Hepatocyte (in vitro differentiated cells): ENCODE measurements around the gene TUT7.

ENCODE experiments used
- EZH2 ChIP-seq: fragments of 200-600 bp; sonication (generic); IDR thresholded peaks from 2 replicates; pipeline ENCODE4 v1.6.1; 2016; ENCODE audit warnings: antibody characterized with exemption, mild to moderate bottlenecking, borderline replicate concordance
- EZH2phosphoT487 ChIP-seq: fragments of 200-600 bp; sonication (generic); IDR thresholded peaks from one replicate; pipeline ENCODE4 v1.6.1; 2018; ENCODE audit warnings: antibody characterized with exemption, mild to moderate bottlenecking, low read depth, moderate library complexity; ENCODE audit not compliant: unreplicated experiment, severe bottlenecking
- TF ChIP-seq, protein P1 (sequence below): fragments of 200-600 bp; sonication (generic); IDR thresholded peaks from 2 replicates; pipeline ENCODE4 v1.5.1; 2016; ENCODE audit warnings: antibody characterized with exemption, mild to moderate bottlenecking; ENCODE audit not compliant: poor library complexity

DNA sequence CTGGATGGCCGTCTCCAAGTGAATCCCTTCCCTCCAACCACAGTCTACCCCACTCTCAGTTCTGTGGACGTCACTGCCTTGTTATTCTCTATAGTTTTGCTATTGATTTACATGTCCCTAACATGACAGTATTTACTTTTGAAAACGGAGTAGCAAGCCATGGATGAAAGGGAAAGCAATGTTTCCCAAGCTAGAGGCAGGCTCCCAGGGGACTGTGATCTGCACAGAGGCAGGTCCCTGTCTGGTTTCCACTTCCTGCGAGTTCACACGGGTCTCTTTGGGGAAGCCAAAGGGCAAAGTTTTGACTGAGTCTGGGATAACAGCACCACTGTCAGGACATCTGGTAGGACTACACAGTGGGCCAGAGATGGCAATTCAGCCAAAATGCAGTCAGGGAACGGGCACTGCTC, 107.5 kb downstream of the TUT7 start:
- TF ChIP-seq EZH2 (no peak), EZH2phosphoT487 (no peak)
- TF ChIP-seq, protein P1, sequence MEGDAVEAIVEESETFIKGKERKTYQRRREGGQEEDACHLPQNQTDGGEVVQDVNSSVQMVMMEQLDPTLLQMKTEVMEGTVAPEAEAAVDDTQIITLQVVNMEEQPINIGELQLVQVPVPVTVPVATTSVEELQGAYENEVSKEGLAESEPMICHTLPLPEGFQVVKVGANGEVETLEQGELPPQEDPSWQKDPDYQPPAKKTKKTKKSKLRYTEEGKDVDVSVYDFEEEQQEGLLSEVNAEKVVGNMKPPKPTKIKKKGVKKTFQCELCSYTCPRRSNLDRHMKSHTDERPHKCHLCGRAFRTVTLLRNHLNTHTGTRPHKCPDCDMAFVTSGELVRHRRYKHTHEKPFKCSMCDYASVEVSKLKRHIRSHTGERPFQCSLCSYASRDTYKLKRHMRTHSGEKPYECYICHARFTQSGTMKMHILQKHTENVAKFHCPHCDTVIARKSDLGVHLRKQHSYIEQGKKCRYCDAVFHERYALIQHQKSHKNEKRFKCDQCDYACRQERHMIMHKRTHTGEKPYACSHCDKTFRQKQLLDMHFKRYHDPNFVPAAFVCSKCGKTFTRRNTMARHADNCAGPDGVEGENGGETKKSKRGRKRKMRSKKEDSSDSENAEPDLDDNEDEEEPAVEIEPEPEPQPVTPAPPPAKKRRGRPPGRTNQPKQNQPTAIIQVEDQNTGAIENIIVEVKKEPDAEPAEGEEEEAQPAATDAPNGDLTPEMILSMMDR: no peak
